HCT116 (cell line): ENCODE results near the gene ADGRD1. TPM values are rescaled to one million over a fixed set of nuclear protein-coding genes. Genes with fewer than 3 reads are reported as not detected.

ENCODE experiments used
- ATAC-seq: fragments of 200-7000 bp; cut with Tn5 transposase; 2 replicates; pipeline ENCODE4 v1.9.1; 2020; ENCODE audit warnings: mild to moderate bottlenecking, moderate library complexity
- BruUV-seq: library from RNA; stranded (reverse); fragments of 400-500 nt; replicated peaks from 2 replicates; lab custom pipeline; 2021; lab: Mats Ljungman, UMichigan
- CTCF ChIA-PET: fragments of 300-600 bp; sonication (Branson Sonifier 250); formaldehyde crosslinking; loops from one replicate; lab custom pipeline; 2021; ENCODE audit warnings: antibody characterized with exemption; lab: Charles Lee
- POLR2A ChIA-PET: fragments of 300-600, 350-600 bp; sonication (Branson Sonifier 250); formaldehyde crosslinking; loops from one replicate; lab custom pipeline; 2021; ENCODE audit warnings: antibody characterized with exemption; lab: Charles Lee
- RAD21 ChIA-PET, 2 experiments: fragments of 300-600 bp; sonication (Branson Sonifier 250); formaldehyde crosslinking; loops; one replicate each; lab custom pipeline; 2023; ENCODE audit warnings: low total read pairs in 2 of 2; ENCODE audit not compliant: uncharacterized antibody in 2 of 2, unreplicated experiment in 2 of 2, low non-redundant PET in 1 of 2; lab: Charles Lee
- DNase-seq: peaks from one replicate; pipeline ENCODE4 v3.0.0-alpha.2; 2010; ENCODE audit warnings: low read depth, low spot score
- H2AFZ ChIP-seq: fragments of 200-600 bp; shearing (Covaris generic), sonication (generic); 2 replicates; pipeline ENCODE4 v1.6.1; 2017; ENCODE audit warnings: low read depth, mixed run types, mixed read lengths, antibody characterized with exemption, low read length; ENCODE audit not compliant: poor library complexity, severe bottlenecking
- H3K27ac ChIP-seq: 2 replicates; pipeline ENCODE4 v1.5.1; 2012; ENCODE audit warnings: low read depth, low read length
- H3K27me3 ChIP-seq: fragments of 200-600 bp; sonication (generic); 2 replicates; pipeline ENCODE4 v1.6.1; 2016; ENCODE audit warnings: mixed run types, low read length, mixed read lengths; ENCODE audit not compliant: insufficient read depth
- H3K36me3 ChIP-seq, 2 experiments: fragments of 200-500 bp in 1 of 2; fragments of 200-600 bp in 1 of 2; sonication (Bioruptor generic) in 1 of 2; sonication (generic) in 1 of 2; 2 replicates each; pipeline versions ENCODE4 v1.5.1 to v1.6.1; 2014 to 2016; ENCODE audit warnings: low read length in 2 of 2, inconsistent platforms in 1 of 2, mixed read lengths in 1 of 2, mixed run types in 1 of 2; ENCODE audit not compliant: insufficient read depth in 2 of 2, control insufficient read depth in 1 of 2
- H3K4me1 ChIP-seq, 2 experiments: fragments of 200-600 bp in 1 of 2; sonication (generic) in 1 of 2; 2 replicates each; pipeline versions ENCODE4 v1.5.1 to v1.6.1; 2012 to 2017; ENCODE audit warnings: low read length in 2 of 2, inconsistent platforms in 1 of 2, mild to moderate bottlenecking in 1 of 2, mixed read lengths in 1 of 2, mixed run types in 1 of 2, moderate library complexity in 1 of 2; ENCODE audit not compliant: insufficient read depth in 2 of 2, control insufficient read depth in 1 of 2
- H3K4me2 ChIP-seq: fragments of 200-600 bp; sonication (generic); 2 replicates; pipeline ENCODE4 v1.6.1; 2017; ENCODE audit warnings: mixed run types, low read length, mixed read lengths
- H3K4me3 ChIP-seq, 2 experiments: fragments of 200-600 bp in 1 of 2; sonication (generic) in 1 of 2; replicated peaks in 1 of 2; 2 replicates each; pipeline ENCODE4 v1.5.1; 2011 to 2016; ENCODE audit warnings: low read length in 2 of 2, control low read depth in 1 of 2, low read depth in 1 of 2, mild to moderate bottlenecking in 1 of 2, mixed read lengths in 1 of 2, mixed run types in 1 of 2
- H3K79me2 ChIP-seq: fragments of 200-600 bp; sonication (generic); 2 replicates; pipeline ENCODE4 v1.6.1; 2017; ENCODE audit warnings: mild to moderate bottlenecking, mixed run types, low read length, moderate library complexity, mixed read lengths; ENCODE audit not compliant: insufficient read depth
- H3K9ac ChIP-seq: fragments of 200-600 bp; sonication (generic); 2 replicates; pipeline ENCODE4 v1.6.1; 2016; ENCODE audit warnings: low read length, mixed read lengths
- H3K9me2 ChIP-seq: fragments of 200-600 bp; sonication (generic), shearing (Covaris generic); 2 replicates; pipeline ENCODE4 v1.6.1; 2017; ENCODE audit warnings: mixed run types, mild to moderate bottlenecking, moderate library complexity; ENCODE audit not compliant: insufficient read depth
- H3K9me3 ChIP-seq, 2 experiments: fragments of 200-500 bp in 1 of 2; fragments of 200-600 bp in 1 of 2; sonication (Bioruptor generic) in 1 of 2; sonication (generic) in 1 of 2; 2 replicates each; pipeline ENCODE4 v1.6.1; 2014 to 2017; ENCODE audit warnings: low read length in 2 of 2, mixed read lengths in 2 of 2, inconsistent platforms in 1 of 2, low read depth in 1 of 2, mild to moderate bottlenecking in 1 of 2, mixed run types in 1 of 2, moderate library complexity in 1 of 2; ENCODE audit not compliant: control insufficient read depth in 1 of 2, insufficient read depth in 1 of 2
- H4K20me1 ChIP-seq: fragments of 200-600 bp; sonication (generic), shearing (Covaris generic); 2 replicates; pipeline ENCODE4 v1.6.1; 2017; ENCODE audit warnings: mixed run types, mild to moderate bottlenecking, moderate library complexity; ENCODE audit not compliant: insufficient read depth
- ATF3 ChIP-seq: IDR thresholded peaks from 2 replicates; pipeline ENCODE4 v1.6.1; 2012
- CBX3 ChIP-seq: IDR thresholded peaks from 2 replicates; pipeline ENCODE4 v1.6.1; 2012; ENCODE audit warnings: low read depth
- CEBPB ChIP-seq: IDR thresholded peaks from 2 replicates; pipeline ENCODE4 v1.6.1; 2012; ENCODE audit warnings: low read depth
- EGR1 ChIP-seq: IDR thresholded peaks from 2 replicates; pipeline ENCODE4 v1.6.1; 2012; ENCODE audit warnings: low read depth
- ELF1 ChIP-seq: IDR thresholded peaks from 2 replicates; pipeline ENCODE4 v1.6.1; 2012; ENCODE audit warnings: low read depth, borderline replicate concordance
- POLR2AphosphoS5 ChIP-seq: IDR thresholded peaks from 2 replicates; pipeline ENCODE4 v1.6.1; 2011; ENCODE audit warnings: mild to moderate bottlenecking, low read depth, low read length, moderate library complexity
- REST ChIP-seq: IDR thresholded peaks from 2 replicates; pipeline ENCODE4 v1.6.1; 2012; ENCODE audit warnings: low read depth
- SP1 ChIP-seq: IDR thresholded peaks from 2 replicates; pipeline ENCODE4 v1.6.1; 2012; ENCODE audit warnings: low read depth
- SRF ChIP-seq: IDR thresholded peaks from 2 replicates; pipeline ENCODE4 v1.6.1; 2012; ENCODE audit warnings: low read depth
- TCF7L2 ChIP-seq: IDR thresholded peaks from 2 replicates; pipeline ENCODE4 v1.7.0; 2011; ENCODE audit warnings: borderline replicate concordance, inconsistent platforms; ENCODE audit not compliant: insufficient read depth, insufficient read length; ENCODE audit errors: extremely low read depth
- YY1 ChIP-seq: IDR thresholded peaks from 2 replicates; pipeline ENCODE4 v1.6.1; 2011; ENCODE audit warnings: low read length, low read depth, moderate library complexity, mild to moderate bottlenecking; ENCODE audit not compliant: insufficient replicate concordance; ENCODE audit errors: extremely low read depth
- ZFX ChIP-seq: fragments of 450-650 bp; IDR thresholded peaks from 2 replicates; pipeline ENCODE4 v1.6.1; 2017
- ZNF274 ChIP-seq: fragments of 200-500 bp; sonication (Bioruptor generic); IDR thresholded peaks from 2 replicates; pipeline ENCODE4 v1.6.1; 2014; ENCODE audit warnings: mild to moderate bottlenecking, low read depth, low read length, inconsistent platforms
- intact Hi-C: fragments of 100-400 bp; cut with micrococcal nuclease; formaldehyde crosslinking; loops from 2 replicates; pipeline ENCODE4 v1.10.0; 2022
- total RNA-seq: library from RNA; stranded (reverse); gene quantifications from one replicate; pipeline ENCODE4 v1.2.1, GENCODE V29; 2021; ENCODE audit not compliant: unreplicated experiment
- TF ChIP-seq, protein P1 (sequence below): IDR thresholded peaks from 2 replicates; pipeline ENCODE4 v1.6.1; 2011; ENCODE audit warnings: mild to moderate bottlenecking, low read length, moderate library complexity; ENCODE audit not compliant: insufficient replicate concordance; ENCODE audit errors: extremely low read depth

ADGRD1 gene
- total RNA-seq, 1 experiment from 2014 or later = 0.44 TPM

DNA sequence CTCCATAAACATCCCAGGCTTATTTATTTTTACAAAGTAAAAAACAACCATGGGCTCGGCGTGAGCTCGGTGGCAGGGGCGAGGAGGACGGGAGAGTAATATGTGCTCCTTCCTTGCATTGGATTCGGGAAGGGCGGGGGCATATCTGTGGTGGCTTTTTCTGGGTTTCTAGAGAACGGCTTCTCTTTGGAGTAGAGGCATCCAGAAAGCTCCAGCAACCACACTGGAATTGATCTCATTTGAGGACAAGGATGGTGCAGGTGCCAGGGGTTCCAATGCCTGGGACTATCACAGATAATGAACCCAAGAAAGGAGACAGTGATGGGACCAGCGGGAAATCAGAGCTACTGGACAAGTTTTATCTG, 18.9 kb downstream of the ADGRD1 start (continued):
- TF ChIP-seq REST (no peak), ELF1 (no peak), EGR1 (no peak), CBX3 (no peak), ZFX (no peak), SP1 (no peak)
- TF ChIP-seq, all 23 proteins: peak for 0

DNA sequence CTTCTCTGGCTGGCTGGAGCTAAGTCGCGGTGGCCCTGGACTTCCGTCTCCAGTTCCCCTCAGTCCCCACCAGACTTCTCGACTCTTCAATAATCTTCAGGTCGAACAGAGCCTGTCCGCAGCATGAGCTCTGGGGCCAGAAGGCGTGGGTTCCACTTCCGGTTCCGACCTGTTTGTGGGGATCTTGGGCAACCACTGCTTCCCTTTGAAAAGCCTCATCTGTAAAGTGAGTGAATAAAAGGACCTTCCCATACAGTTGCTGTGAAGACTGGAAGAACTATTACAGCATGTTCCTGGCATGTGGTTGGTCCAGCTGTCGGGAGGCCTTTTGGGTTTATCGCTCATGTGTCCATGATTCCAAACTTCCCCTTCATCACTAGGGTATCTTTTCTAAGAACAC, 19.4 kb downstream of the ADGRD1 start:
- no peak for ATAC-seq
- peaks cover 29% of the 10 kb centered on the region for H3K27me3 ChIP-seq

More for the DNA sequence above, 19.4 kb downstream of the ADGRD1 start:
- no peak overlapping the region for H3K4me2 ChIP-seq
- ChIA-PET RAD21 (no interaction called here), POLR2A (no interaction called here), CTCF (no interaction called here)
- no peak overlapping the region for H3K27ac ChIP-seq
- TF ChIP-seq, protein P1, sequence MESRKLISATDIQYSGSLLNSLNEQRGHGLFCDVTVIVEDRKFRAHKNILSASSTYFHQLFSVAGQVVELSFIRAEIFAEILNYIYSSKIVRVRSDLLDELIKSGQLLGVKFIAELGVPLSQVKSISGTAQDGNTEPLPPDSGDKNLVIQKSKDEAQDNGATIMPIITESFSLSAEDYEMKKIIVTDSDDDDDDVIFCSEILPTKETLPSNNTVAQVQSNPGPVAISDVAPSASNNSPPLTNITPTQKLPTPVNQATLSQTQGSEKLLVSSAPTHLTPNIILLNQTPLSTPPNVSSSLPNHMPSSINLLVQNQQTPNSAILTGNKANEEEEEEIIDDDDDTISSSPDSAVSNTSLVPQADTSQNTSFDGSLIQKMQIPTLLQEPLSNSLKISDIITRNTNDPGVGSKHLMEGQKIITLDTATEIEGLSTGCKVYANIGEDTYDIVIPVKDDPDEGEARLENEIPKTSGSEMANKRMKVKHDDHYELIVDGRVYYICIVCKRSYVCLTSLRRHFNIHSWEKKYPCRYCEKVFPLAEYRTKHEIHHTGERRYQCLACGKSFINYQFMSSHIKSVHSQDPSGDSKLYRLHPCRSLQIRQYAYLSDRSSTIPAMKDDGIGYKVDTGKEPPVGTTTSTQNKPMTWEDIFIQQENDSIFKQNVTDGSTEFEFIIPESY = no peak
- TF ChIP-seq POLR2AphosphoS5 = no peak
- TF ChIP-seq REST = no peak
- TF ChIP-seq CEBPB = no peak
- TF ChIP-seq YY1 = no peak
- TF ChIP-seq ZNF274 = no peak
- no peak for TF ChIP-seq EGR1
- TF ChIP-seq ZFX = no peak
- no peak for TF ChIP-seq ATF3
- TF ChIP-seq TCF7L2 = no peak
- TF ChIP-seq SP1 = no peak
- no peak for TF ChIP-seq SRF
- no peak for TF ChIP-seq CBX3
- DNase-seq = no peak
- no peak overlapping the region for H3K4me3 ChIP-seq
- intact Hi-C loops = no loop called here
- no peak overlapping the region for H3K9ac ChIP-seq
- no peaks in the 10 kb centered on the region for H3K9me2 ChIP-seq
- H3K79me2 ChIP-seq = no peaks in the 10 kb centered on the region
- H3K4me1 ChIP-seq = no peaks in the 10 kb centered on the region
- H3K36me3 ChIP-seq = no peaks in the 10 kb centered on the region
- H4K20me1 ChIP-seq = no peaks in the 10 kb centered on the region
- BruUV-seq = no TSS peak
- H3K9me3 ChIP-seq = no peaks in the 10 kb centered on the region
- H2AFZ ChIP-seq = no peak overlapping the region
